OCI-LY3 (cell line): ENCODE data around the gene AP3S2.

Experiments used
- H2AFZ ChIP-seq: fragments of 200-600, 300-600 bp; shearing (Covaris generic); 2 replicates; pipeline ENCODE4 v1.6.0; 2014; ENCODE audit warnings: antibody characterized with exemption, low read depth, low read length
- H3K27ac ChIP-seq: fragments of 200-600, 300-600 bp; sonication (generic); 2 replicates; pipeline ENCODE4 v1.5.1; 2014; ENCODE audit warnings: mild to moderate bottlenecking, low read length, moderate library complexity, mixed read lengths
- H3K27me3 ChIP-seq: fragments of 200-600, 300-600 bp; sonication (generic); 2 replicates; pipeline ENCODE4 v1.6.1; 2014; ENCODE audit warnings: low read depth, low read length, mixed read lengths
- H3K36me3 ChIP-seq: fragments of 200-600, 300-600 bp; sonication (generic); replicated peaks from 2 replicates; pipeline ENCODE3; 2014; ENCODE audit warnings: low read depth, low read length, mixed read lengths
- H3K4me1 ChIP-seq: fragments of 300-600, 200-600 bp; sonication (generic); 2 replicates; pipeline ENCODE4 v1.6.1; 2014; ENCODE audit warnings: low read length, mixed read lengths
- H3K4me2 ChIP-seq: fragments of 200-600, 300-600 bp; sonication (generic); 2 replicates; pipeline ENCODE4 v1.6.1; 2014; ENCODE audit warnings: low read length, mixed read lengths
- H3K4me3 ChIP-seq: fragments of 300-600, 200-600 bp; sonication (generic); 2 replicates; pipeline ENCODE4 v1.5.1; 2014; ENCODE audit warnings: antibody characterized with exemption, mild to moderate bottlenecking, low read length, moderate library complexity
- H3K79me2 ChIP-seq: fragments of 300-600, 200-600 bp; shearing (Covaris generic); 2 replicates; pipeline ENCODE4 v1.6.1; 2014; ENCODE audit warnings: mild to moderate bottlenecking, low read length, mixed read lengths
- H3K9ac ChIP-seq: fragments of 300-600, 200-600 bp; shearing (Covaris generic); 2 replicates; pipeline ENCODE4 v1.6.0; 2014; ENCODE audit warnings: mild to moderate bottlenecking, low read length, moderate library complexity
- H3K9me3 ChIP-seq: fragments of 200-600, 300-600 bp; shearing (Covaris generic); 2 replicates; pipeline ENCODE4 v1.6.1; 2014; ENCODE audit warnings: low read length, mixed read lengths; ENCODE audit not compliant: insufficient read depth
- H4K20me1 ChIP-seq: fragments of 200-600, 300-600 bp; sonication (generic); 2 replicates; pipeline ENCODE4 v1.6.1; 2016; ENCODE audit warnings: low read length, mixed read lengths; ENCODE audit not compliant: insufficient read depth
- CTCF ChIP-seq: fragments of 200-600, 300-600 bp; sonication (generic); IDR thresholded peaks from 2 replicates; pipeline ENCODE4 v1.5.1; 2014; ENCODE audit warnings: antibody characterized with exemption, low read length, low read depth
- EZH2phosphoT487 ChIP-seq: fragments of 200-600 bp; shearing (Covaris generic); IDR thresholded peaks from 2 replicates; pipeline ENCODE4 v1.6.1; 2018; ENCODE audit warnings: antibody characterized with exemption, mixed run types, low read depth

Gene AP3S2

GRCh38 chr15:89877083-89877425, 16.7 kb downstream of the AP3S2 start:
- peaks cover 15% of the 10 kb centered on the region for H3K36me3 ChIP-seq
- H3K4me1 ChIP-seq: peaks cover 16% of the 10 kb centered on the region
- H3K9me3 ChIP-seq: no peaks in the 10 kb centered on the region
- H3K4me3 ChIP-seq: no peak overlapping the region
- H3K9ac ChIP-seq: no peak overlapping the region
- no peak overlapping the region for H3K4me2 ChIP-seq
- no peak overlapping the region for H3K27ac ChIP-seq
- H3K79me2 ChIP-seq: no peaks in the 10 kb centered on the region
- no peak overlapping the region for H2AFZ ChIP-seq
- no peaks in the 10 kb centered on the region for H4K20me1 ChIP-seq
- no peaks in the 10 kb centered on the region for H3K27me3 ChIP-seq
- TF ChIP-seq EZH2phosphoT487: no peak
- TF ChIP-seq CTCF: no peak

- no peak overlapping the region for H3K27ac ChIP-seq
- no peaks in the 10 kb centered on the region for H4K20me1 ChIP-seq
- H3K4me3 ChIP-seq: no peak overlapping the region
- no peak overlapping the region for H3K4me2 ChIP-seq
- TF ChIP-seq EZH2phosphoT487: no peak
- peaks cover 16% of the 10 kb centered on the region for H3K4me1 ChIP-seq
- H3K9me3 ChIP-seq: no peaks in the 10 kb centered on the region
- H3K9ac ChIP-seq: no peak overlapping the region
- no peaks in the 10 kb centered on the region for H3K27me3 ChIP-seq
- H3K36me3 ChIP-seq: peaks cover 15% of the 10 kb centered on the region
- no peaks in the 10 kb centered on the region for H3K79me2 ChIP-seq
- H2AFZ ChIP-seq: no peak overlapping the region
Observed at GRCh38 chr15:89876396-89877082, 17.3 kb downstream of the AP3S2 start.

GRCh38 chr15:89875741-89876140, 18.1 kb downstream of the AP3S2 start:
- Histone ChIP-seq H3K9me3 (no peaks in the 10 kb centered on the region), H3K27me3 (no peaks in the 10 kb centered on the region), H3K4me3 (no peak overlapping the region), H3K4me1 (peaks cover 16% of the 10 kb centered on the region), H3K79me2 (no peaks in the 10 kb centered on the region), H3K27ac (no peak overlapping the region), H4K20me1 (no peaks in the 10 kb centered on the region), H3K9ac (no peak overlapping the region), H2AFZ (no peak overlapping the region), H3K4me2 (no peak overlapping the region), H3K36me3 (peaks cover 20% of the 10 kb centered on the region)
- no peak for TF ChIP-seq EZH2phosphoT487
- no peak for TF ChIP-seq CTCF

GRCh38 chr15:89874926-89875564, 18.7 kb downstream of the AP3S2 start:
- H3K4me1 ChIP-seq: peaks cover 16% of the 10 kb centered on the region
- H2AFZ ChIP-seq: peak overlapping the region; percentile 2; the same call in 1 of the 2 replicates
- H3K4me2 ChIP-seq: peak overlapping the region; percentile 10
- H3K9me3 ChIP-seq: no peaks in the 10 kb centered on the region
- no peaks in the 10 kb centered on the region for H4K20me1 ChIP-seq
- no peaks in the 10 kb centered on the region for H3K79me2 ChIP-seq
- TF ChIP-seq EZH2phosphoT487: no peak
- peak; percentile 98 for TF ChIP-seq CTCF
- no peaks in the 10 kb centered on the region for H3K27me3 ChIP-seq
- H3K4me3 ChIP-seq: no peak overlapping the region
- no peak overlapping the region for H3K27ac ChIP-seq
- peaks cover 27% of the 10 kb centered on the region for H3K36me3 ChIP-seq
- peak overlapping the region; percentile 18 for H3K9ac ChIP-seq
